22Rv1 (cell line): ENCODE measurements around the gene SERPINE2.

Experiments used
- H3K27ac ChIP-seq: fragments of 450-650 bp; 2 replicates; pipeline ENCODE4 v1.5.1; 2017
- CTCF ChIP-seq: fragments of 450-650 bp; IDR thresholded peaks from 2 replicates; pipeline ENCODE4 v1.5.1; 2017; ENCODE audit warnings: mild to moderate bottlenecking
- ZFX ChIP-seq: fragments of 450-650 bp; IDR thresholded peaks from 2 replicates; pipeline ENCODE4 v1.6.1; 2017; ENCODE audit warnings: antibody characterized with exemption, borderline replicate concordance

The SERPINE2 gene

GRCh38 chr2:223991611-223992010, 47.5 kb downstream of the SERPINE2 start:
- TF ChIP-seq CTCF: no peak
- TF ChIP-seq ZFX: no peak
- no peak overlapping the region for H3K27ac ChIP-seq

- H3K27ac ChIP-seq: no peak overlapping the region
- no peak for TF ChIP-seq CTCF
- TF ChIP-seq ZFX: no peak
Measured at GRCh38 chr2:223989856-223990232, 49.2 kb downstream of the SERPINE2 start.

GRCh38 chr2:223989206-223989855, 49.8 kb downstream of the SERPINE2 start:
- no peak overlapping the region for H3K27ac ChIP-seq

GRCh38 chr2:223981241-223981640, 57.8 kb downstream of the SERPINE2 start:
- no peak for TF ChIP-seq ZFX
- no peak for TF ChIP-seq CTCF
- no peak overlapping the region for H3K27ac ChIP-seq

More at GRCh38 chr2:223989206-223989855, 49.8 kb downstream of the SERPINE2 start:
- TF ChIP-seq ZFX (no peak), CTCF (peak; percentile 65)

- no peak overlapping the region for H3K27ac ChIP-seq
- TF ChIP-seq CTCF (no peak), ZFX (no peak)
Measured at GRCh38 chr2:223980803-223981202, 58.3 kb downstream of the SERPINE2 start.

- TF ChIP-seq ZFX (no peak), CTCF (no peak)
- H3K27ac ChIP-seq: no peak overlapping the region
Measured at GRCh38 chr2:223980397-223980735, 58.7 kb downstream of the SERPINE2 start.

GRCh38 chr2:223979730-223980396, 59.2 kb downstream of the SERPINE2 start:
- no peak overlapping the region for H3K27ac ChIP-seq
- TF ChIP-seq ZFX: no peak
- TF ChIP-seq CTCF: no peak
